Urothelium cell line (cell line): ENCODE data around the gene ACADSB.
A peak's percentile ranks its signal among the peaks of the same experiment; 100 is the strongest.

ENCODE experiments used
- DNase-seq: peaks from one replicate; pipeline ENCODE4 v3.0.0; 2011; ENCODE audit warnings: low spot score, mixed read lengths
- FAIRE-seq: peaks from 2 replicates; lab custom pipeline; 2011; peaks lifted over from hg19 to GRCh38; lab: Jason Lieb, UNC

ACADSB gene

DNA sequence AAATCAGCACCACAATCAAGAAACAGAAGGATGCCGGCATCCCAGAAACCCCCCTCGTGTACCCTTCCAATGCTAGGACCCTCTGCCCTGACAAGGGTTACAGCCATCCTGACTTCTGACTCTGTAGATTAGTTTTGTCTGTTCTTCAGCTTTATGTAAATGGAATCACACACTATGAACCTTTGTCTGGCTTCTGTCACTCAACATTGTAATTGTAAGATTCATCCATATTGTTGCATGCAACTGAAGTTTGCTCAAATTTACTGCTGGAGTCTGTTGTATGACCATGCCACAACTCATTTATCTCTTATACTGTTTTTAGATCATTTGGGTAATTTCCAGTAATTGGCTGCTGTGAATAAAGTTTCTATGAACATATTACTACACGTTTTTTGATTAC, 8.7 kb upstream of the ACADSB start:
- FAIRE-seq: no peak
- DNase-seq: no peak

DNA sequence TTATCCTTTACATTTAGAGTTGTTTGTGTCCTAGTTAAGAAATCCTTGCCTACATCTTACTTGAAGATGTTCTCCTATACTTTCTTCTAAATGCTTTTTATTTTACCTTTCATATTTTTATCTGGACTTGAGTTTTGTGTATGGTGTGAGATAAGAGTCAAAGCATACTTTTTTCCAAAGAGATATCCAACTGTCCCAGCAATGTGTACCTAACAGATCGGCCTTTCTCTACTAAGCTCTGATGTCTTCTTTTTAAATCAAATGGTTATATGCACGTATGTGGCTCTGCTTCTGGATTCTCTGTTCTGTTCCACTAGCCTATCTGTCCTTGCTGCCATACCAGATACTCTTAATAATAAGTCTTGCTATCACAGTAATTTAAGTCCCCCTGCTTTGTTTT, 7.4 kb upstream of the ACADSB start:
- FAIRE-seq (no peak), DNase-seq (no peak)

DNA sequence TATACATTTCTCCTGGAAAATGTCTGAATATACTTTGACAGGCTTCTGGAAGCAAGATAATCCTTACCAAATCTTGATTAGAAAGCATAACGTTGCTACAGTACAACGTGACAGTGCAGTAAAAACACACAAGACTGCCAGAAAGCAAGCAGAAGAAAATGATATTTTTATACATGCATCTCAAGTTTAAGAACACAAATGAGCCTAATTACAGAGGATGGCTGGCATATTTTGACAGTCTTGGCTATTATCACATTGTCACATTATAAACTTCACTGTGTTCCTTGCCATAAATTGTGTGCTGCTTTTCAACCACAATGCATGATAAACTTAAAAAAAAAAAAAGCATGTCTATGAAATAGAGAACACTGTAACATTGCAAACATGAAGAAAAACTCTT, 4.5 kb upstream of the ACADSB start:
- no peak for DNase-seq
- no peak for FAIRE-seq

DNA sequence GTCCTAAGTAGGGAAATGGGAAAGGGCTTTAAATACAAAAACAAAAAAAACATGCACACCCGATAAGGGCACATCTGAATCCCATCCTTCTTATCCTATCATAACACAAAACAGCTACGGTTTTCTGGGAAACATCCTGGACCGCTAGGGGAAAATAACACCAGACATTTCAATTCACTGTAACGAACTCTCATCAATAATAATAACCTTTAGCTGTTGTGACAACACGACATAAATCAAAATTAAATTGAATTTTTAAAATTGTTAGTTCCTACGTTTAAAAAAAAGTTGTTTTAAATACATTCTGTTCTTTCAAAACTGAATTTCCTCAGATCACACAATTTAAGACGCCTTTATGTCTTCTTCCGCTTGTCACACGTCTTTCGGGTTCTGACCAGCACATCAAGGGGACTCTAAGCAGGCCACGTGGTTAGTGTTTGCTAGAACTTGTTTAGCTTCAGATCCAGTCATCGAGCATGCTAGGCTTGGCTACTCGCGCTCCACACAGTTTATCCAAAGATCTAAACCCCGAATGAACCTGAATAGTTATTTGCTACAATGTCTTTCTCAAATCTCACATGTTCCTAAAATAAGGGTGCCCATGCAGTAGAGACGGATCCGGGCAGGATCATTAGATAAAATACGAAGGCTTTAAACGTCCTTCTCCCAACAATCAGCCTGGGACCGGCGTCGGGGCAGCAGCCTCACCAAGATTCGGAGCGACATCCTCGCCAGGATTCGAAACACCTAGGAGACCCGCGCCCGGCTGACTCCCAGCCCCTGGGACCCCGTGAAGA, 1.1 kb upstream of the ACADSB start:
- DNase-seq: peak; percentile 15

DNA sequence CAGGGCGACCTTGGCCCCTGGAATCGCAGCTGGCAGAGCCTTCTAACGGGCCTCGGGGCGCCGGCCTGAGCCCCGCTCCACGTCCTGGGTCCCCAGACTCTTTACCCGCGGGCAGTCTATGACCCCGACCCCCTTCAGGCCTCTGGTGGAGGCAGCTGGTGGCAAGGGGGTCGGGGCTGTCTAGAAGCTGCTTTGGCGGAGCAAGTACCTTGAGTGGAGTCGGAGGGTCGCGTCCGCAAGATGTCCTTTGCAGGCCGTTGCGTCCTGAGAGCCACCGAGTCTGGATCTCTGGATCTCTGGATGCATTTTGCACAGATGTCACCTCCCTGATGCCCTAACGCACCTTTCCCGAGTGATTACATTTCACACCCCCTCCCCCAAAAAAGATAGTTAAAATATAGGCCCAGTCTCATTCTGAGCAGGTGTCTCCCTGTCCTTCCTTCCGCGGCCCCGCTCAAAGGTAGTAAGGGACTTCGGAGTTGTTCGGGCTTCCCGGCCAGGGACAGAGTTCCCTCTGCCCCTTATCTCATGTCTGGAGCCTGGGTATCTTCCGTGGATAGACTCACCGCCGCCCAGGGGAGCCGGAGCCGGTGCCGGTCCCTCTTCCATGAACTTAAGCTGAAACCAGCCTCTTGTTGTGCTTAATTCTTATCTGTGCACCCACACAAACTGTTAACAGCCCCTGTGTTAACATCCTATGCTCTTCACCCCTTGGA, 457 bp downstream of the ACADSB start:
- peak; percentile 17 for DNase-seq
- FAIRE-seq: no peak

More for the DNA sequence above, 1.1 kb upstream of the ACADSB start:
- no peak for FAIRE-seq

DNA sequence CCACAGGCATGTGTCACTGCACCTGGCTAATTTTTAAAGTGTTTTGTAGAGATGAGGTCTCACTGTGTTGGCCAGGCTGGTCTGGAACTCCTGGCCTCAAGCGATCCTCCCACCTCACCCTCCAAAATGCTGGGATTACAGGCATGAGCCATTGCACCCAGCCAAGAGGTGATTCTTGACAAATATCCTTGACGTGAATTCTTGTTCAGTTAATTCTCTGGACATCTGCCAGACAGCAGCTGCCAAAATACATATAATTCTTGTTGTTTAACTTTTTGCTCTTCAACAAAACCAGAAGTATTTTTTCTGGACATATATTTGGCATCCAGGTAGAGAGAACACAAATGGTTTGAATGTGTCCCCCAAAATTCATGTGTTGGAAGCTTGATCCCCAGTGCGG, 3.2 kb downstream of the ACADSB start:
- no peak for FAIRE-seq
- no peak for DNase-seq

DNA sequence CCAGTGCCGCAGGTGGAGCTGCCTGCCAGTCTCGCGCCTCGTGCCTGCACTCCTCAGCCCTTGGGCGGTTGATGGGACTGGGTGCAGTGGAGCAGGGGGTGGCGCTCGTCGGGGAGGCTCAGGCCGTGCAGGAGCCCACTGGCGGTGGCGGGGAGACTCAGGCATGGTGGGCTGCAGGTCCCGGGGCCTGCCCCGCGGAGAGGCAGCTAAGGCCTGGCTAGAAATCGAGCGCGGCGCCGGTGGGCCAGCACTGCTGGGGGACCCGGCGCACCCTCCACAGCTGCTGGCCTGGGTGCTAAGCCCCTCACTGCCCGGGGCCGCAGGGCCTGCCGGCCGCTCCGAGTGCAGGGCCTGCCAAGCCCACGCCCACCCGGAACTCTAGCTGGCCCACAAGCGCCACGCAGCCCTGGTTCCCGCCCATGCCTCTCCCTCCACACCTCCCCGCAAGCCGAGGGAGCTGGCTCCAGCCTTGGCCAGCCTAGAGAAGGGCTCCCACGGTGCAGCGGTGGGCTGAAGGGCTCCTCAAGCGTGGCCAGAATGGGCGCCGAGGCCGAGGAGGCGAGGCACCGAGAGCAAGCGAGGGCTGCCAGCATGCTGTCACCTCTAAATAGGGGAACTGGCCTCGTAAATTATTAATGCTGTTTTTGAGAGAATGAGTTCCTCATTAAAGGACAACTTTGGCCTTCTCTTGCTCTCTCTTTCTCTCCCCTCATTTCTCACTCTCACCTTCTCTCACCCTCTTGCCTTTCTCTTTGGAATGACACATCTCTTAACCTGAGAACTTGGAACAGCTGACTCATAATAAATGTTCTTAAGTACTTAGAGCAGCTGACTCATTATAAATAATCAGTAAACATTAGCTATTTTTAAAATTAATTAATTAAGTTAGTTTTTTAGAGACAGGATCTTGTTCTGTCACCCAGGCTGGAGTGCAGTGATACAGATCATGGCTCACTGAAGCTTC, 4.9 kb downstream of the ACADSB start:
- DNase-seq (no peak), FAIRE-seq (no peak)

DNA sequence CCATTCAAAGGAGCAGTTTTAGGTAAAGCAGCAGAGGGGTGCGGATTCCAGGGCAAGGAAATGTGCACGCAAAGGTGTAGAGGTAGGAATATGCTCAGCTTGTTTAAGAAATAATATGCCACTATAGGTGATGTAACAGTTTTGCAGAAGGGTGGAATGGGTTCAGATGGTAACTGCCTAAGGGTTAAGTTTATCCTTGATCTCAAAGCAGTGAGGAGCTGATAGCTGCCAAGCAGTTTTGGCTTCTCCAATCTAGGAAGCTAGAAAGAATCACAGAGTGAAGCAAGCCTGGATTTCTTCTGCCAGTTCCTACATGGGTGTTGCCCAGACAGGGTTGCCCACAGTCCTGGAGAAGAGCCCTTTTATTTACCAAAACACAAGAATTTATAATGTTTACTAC, 6.0 kb downstream of the ACADSB start:
- FAIRE-seq: no peak
- no peak for DNase-seq

DNA sequence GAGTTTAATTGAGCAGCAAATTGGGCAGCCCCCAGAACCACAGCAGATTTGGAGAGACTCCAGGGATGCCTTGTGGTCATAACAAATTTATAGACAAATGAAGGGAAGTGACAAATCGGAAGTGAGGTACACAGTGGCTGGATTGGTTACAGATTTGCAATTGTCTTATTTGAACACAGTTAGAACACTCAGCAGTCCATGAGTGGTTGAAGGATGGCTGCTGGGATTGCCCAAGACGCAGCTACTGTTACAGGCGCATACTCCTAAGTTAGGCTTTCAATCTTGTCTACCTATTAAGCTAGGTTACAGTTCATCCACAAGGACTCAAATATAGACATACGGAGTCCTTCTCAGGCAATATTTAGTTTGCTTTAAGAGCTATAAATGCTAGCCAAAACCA, 7.4 kb downstream of the ACADSB start:
- DNase-seq (no peak), FAIRE-seq (no peak)

DNA sequence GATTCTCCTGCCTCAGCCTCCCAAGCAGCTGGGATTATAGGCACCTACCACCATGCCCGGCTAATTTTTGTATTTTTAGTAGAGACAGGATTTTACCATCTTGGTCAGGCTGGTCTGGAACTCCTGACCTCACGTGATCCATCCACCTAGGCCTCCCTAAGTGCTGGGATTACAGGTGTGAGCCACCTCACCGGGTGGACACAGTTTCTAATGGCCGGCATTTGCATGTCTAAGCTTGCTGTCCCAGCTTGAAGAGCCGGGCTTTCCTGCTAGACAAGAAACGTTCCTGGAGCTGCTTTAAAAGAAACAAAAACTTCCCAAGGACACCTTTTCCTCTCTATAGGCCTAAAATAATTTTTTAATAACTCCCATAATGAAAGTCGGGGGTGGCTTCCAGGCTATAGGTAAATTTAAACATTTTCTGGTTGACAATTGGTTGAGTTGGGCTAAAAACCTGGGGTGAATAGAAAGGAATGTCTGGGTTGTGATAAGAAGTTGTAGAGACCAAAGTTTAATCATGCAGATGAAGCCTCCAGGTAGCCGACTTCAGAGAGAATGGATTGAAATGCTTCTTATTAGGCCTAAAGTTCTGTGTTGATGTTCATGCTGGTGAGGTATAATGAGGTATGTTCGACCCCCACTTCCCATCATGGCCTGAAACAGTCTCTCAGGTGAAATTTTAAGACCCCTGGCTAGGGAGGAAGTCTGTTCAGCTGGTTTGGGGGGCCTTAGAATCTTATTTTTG, 8.8 kb downstream of the ACADSB start:
- DNase-seq (no peak), FAIRE-seq (no peak)

DNA sequence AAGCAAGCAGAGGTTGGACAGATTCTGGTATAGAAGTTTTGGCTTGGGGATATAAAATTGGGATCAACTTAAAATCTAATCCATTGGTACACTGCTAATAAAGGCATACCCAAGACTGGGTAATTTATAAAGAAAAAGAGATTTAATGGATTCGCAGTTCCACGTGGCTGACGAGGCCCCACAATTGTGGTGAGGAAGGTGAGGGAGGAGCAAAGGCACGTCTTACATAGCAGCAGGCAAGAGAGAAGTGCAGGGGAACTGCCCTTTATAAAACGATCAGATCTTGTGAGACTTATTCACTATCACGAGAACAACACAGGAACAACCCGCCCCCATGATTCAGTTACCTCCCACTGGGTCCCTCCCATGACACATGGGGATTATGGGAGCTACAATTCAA, 9.7 kb downstream of the ACADSB start:
- DNase-seq (no peak), FAIRE-seq (no peak)

DNA sequence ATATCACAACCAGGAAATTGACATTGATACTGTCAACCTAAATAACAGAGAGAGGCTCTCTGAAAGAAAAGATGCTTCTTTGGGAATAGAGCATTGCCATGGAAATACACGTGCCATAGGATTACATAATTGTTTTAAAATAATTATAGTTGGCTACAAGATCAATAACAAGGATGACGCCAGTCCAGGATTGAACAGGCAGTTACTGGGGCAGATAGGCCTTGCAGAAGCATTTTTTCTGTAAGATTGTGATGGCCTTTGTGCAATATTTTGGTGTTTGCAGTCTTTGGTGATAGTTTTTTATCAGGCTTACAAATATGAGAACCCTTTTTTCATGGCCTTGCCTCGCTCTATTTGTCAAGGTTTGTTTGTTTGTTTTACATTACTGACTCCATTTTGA, 10.5 kb downstream of the ACADSB start:
- FAIRE-seq (no peak), DNase-seq (no peak)

DNA sequence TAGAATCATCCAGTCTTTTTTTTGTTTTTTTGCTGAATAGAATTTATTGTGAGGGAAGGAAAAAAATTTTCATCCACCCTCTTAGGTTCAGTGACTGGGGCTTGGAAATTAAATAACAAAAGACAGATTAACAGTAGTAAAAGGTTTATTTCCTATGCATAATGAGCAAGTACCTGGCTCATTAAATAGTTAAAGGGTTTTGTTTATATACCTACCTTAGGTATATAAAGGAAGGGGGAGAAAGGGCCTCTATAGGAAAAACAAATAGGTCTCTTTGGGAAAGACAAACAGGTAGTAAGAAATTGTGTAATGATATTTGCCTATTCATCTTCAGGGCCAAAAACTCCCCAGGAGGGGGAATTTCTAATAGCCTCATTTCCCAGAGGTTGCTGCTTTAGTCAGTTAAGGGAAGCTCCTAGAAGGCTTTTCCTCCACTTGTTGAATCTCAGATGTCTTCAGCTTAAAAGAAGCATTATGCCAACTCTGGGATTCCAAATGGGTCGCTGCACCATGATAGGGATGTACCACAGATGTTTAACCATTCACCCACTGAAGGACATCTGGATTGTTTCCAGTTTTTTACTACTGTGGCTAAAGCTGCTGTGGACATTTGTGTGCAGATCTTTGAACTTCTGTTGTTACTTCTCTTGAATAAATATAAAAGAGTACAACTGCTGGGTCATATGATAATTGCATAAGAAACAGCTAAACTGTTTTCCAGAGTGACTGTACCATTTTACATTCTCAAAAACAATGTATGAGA, 11.3 kb downstream of the ACADSB start:
- DNase-seq: no peak
- FAIRE-seq: no peak

DNA sequence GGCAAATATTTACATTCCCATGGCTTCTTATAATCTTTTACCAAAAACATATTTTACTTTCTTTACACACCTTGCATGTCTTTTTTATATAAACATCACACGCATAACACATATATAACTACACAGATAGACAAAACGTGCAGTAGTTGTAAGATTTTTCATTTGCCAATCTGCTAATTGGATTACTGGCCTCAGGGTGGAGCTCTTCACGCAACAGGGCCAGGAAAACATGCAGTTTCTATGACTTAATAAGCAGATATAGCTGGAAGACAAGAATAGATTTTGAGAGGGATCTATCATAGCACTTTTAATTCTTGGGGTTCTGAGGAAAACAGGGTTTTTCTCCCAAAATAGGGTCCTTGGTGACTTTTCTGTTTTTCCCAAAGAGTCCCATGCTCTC, 12.7 kb downstream of the ACADSB start:
- FAIRE-seq (no peak), DNase-seq (no peak)

DNA sequence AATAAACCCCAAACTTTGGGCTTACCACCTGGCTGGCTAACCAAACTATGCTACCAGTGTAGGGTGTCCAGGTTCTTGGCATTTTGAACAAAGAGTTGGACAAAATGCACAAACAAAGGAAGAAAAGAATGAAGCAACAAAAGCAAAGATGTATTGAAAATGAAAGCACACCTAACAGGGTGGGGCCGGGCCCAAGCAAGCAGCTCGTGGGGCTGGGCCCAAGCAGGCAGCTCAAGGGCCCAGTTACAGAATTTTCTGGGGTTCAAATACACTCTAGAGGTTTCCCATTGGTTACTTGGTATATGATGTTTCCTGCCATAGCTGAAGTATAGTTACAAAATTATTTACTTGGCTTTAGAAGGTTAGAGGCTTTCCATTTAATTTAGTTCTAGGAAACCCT, 15.7 kb downstream of the ACADSB start:
- no peak for DNase-seq
- FAIRE-seq: peak; percentile 46

DNA sequence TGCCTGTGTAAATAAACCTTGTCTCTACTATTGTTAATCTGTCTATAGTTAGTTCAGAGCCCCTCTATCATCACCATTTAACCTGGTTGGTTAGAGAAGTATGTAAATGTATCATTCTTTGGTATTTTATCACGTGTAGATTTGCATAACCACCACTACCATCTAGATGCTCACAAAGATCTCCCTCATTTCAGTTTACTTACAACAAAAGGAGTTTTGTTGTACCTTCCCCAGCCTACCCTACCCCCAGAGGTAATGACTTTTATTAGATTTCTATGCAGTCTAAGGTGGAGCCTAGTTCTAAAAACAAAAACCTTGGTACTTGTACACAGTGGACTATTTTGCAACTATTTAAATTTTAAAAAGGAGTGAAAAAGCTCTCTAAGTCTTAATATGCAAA, 17.5 kb downstream of the ACADSB start:
- FAIRE-seq (no peak), DNase-seq (no peak)

DNA sequence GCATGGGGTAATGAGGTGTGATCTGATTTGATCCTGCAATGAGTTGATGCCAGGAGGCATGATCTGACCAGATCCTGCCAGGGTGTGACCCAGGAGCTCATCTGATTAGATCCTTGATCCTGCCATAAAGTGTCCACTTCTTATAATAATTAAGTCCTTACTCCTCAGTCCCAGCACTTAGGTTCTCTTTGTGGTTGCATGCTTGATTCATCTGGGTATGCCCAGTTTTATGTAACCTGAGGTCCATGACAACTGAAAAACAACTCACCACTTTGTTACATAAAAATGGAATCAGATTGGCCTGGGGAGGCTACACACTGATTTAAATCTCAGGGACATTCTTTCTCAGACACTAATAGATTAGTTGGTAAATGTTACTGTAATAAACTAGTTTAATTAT, 19.1 kb downstream of the ACADSB start:
- FAIRE-seq: no peak
- DNase-seq: no peak

DNA sequence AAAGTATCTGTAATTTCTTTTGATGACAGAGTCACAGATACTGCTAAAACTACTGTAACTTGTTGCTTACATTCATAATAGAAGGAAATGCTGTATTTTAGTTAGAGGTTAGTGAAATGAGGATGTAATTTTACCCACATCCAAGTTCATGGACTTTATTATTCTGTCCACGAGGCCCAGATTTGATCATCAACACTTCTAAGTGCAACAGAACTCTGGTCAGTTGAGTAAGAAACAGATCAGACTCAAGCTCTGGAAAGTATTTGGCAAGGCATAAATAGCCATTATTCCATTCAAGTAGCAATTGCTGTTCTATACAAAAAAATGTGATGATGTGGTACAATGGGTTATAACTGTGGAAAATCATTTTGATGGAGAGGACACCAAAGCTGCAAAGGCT, 22.3 kb downstream of the ACADSB start:
- FAIRE-seq (no peak), DNase-seq (no peak)

DNA sequence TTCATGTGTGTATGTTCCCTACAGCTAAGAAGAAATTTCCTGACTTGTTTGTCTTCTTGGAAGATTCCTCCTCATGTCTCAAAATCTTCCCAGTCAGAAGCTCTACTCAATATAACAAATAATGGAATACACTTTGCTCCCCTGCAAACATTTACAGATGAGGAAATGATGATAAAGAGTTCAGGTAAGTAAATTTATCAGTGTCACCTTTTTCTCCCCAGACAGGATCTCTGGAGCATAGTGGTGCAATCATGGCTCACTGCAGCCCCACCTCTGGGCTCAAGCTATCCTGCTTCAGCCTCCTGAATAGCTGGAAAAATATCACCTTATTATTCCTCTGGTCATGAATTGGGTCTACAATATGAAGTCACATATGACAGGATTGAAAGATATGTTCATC, 25.5 kb downstream of the ACADSB start:
- DNase-seq: no peak
- no peak for FAIRE-seq
